GM18867 (cell line): Measurements from ENCODE around the gene DHX58.

Experiments
- ATAC-seq: cut with Tn5 transposase; IDR thresholded peaks from one replicate; pipeline ENCODE4 v1.9.1; 2021; ENCODE audit warnings: mild to moderate bottlenecking, moderate library complexity; ENCODE audit not compliant: unreplicated experiment

Gene DHX58

GRCh38 chr17:42087736-42088705 is 24.5 kb downstream of the DHX58 start:
- no peak for ATAC-seq

GRCh38 chr17:42087042-42087701 is 25.3 kb downstream of the DHX58 start:
- ATAC-seq, result no peak

- ATAC-seq, result no peak
These were observed 30.9 kb downstream of the DHX58 start for GRCh38 chr17:42081516-42082129.

- no peak for ATAC-seq
These were observed 33.0 kb downstream of the DHX58 start for GRCh38 chr17:42079541-42079940.

GRCh38 chr17:42078396-42079043 is 34.0 kb downstream of the DHX58 start:
- ATAC-seq, result no peak

GRCh38 chr17:42077755-42078154 is 34.8 kb downstream of the DHX58 start:
- ATAC-seq, result no peak

- no peak for ATAC-seq
These were observed 35.5 kb downstream of the DHX58 start for GRCh38 chr17:42076797-42077559.

GRCh38 chr17:42075789-42076188 is 36.7 kb downstream of the DHX58 start:
- no peak for ATAC-seq

GRCh38 chr17:42072323-42073187 is 40.0 kb downstream of the DHX58 start:
- ATAC-seq, result no peak

GRCh38 chr17:42071810-42072209 is 40.7 kb downstream of the DHX58 start:
- no peak for ATAC-seq

GRCh38 chr17:42068979-42069378 is 43.5 kb downstream of the DHX58 start:
- no peak for ATAC-seq

- ATAC-seq, result no peak
These were observed 45.0 kb downstream of the DHX58 start for GRCh38 chr17:42067371-42068091.

- ATAC-seq, result no peak
These were observed 47.3 kb downstream of the DHX58 start for GRCh38 chr17:42065201-42065600.

- ATAC-seq, result no peak
These were observed 49.8 kb downstream of the DHX58 start for GRCh38 chr17:42062681-42063080.

GRCh38 chr17:42061646-42062487 is 50.6 kb downstream of the DHX58 start:
- no peak for ATAC-seq

- ATAC-seq, result no peak
These were observed 52.3 kb downstream of the DHX58 start for GRCh38 chr17:42060231-42060630.

- no peak for ATAC-seq
These were observed 52.7 kb downstream of the DHX58 start for GRCh38 chr17:42059815-42060214.

- ATAC-seq, result no peak
These were observed 54.5 kb downstream of the DHX58 start for GRCh38 chr17:42058063-42058462.
